SK-N-SH treated with all-trans-retinoic acid at 6 μM for 48 hours (cell line): ENCODE data around the gene TAS2R42.

Experiments
- ARNTL ChIP-seq: fragments of 450-650 bp; formaldehyde crosslinking; IDR thresholded peaks from 2 replicates; pipeline ENCODE4 v1.5.0; 2020; ENCODE audit warnings: low read depth, mild to moderate bottlenecking, moderate library complexity, borderline replicate concordance
- BACH2 ChIP-seq: fragments of 250-450 bp; sonication (Bioruptor Pico); IDR thresholded peaks from 2 replicates; pipeline ENCODE4 v1.9.0; 2021; ENCODE audit warnings: mild to moderate bottlenecking, borderline replicate concordance
- CSDC2 ChIP-seq: fragments of 250-450 bp; sonication (Bioruptor Pico); IDR thresholded peaks from 2 replicates; pipeline ENCODE4 v1.5.0; 2020; ENCODE audit warnings: mild to moderate bottlenecking, moderate library complexity
- ESRRG ChIP-seq: fragments of 250-450 bp; sonication (Bioruptor Pico); IDR thresholded peaks from 2 replicates; pipeline ENCODE4 v1.6.1; 2021; ENCODE audit warnings: mild to moderate bottlenecking
- OSR1 ChIP-seq: fragments of 250-450 bp; sonication (Bioruptor Pico); IDR thresholded peaks from 2 replicates; pipeline ENCODE4 v1.8.0; 2022; ENCODE audit warnings: moderate library complexity, mild to moderate bottlenecking, inconsistent platforms
- RARB ChIP-seq: fragments of 250-450 bp; sonication (Bioruptor Pico); IDR thresholded peaks from 2 replicates; pipeline ENCODE4 v1.8.0; 2021; ENCODE audit warnings: mild to moderate bottlenecking, moderate library complexity
- TOX ChIP-seq: fragments of 250-450 bp; sonication (Bioruptor Pico); IDR thresholded peaks from 2 replicates; pipeline ENCODE4 v1.8.0; 2021; ENCODE audit warnings: mild to moderate bottlenecking, moderate library complexity, borderline replicate concordance
- ZC3H10 ChIP-seq: fragments of 250-450 bp; sonication (Bioruptor Pico); IDR thresholded peaks from 2 replicates; pipeline ENCODE4 v1.5.1; 2021; ENCODE audit warnings: mild to moderate bottlenecking, moderate library complexity
- ZFP3 ChIP-seq: fragments of 250-450 bp; sonication (Bioruptor Pico); IDR thresholded peaks from 2 replicates; pipeline ENCODE4 v1.5.0; 2020; ENCODE audit warnings: mild to moderate bottlenecking, moderate library complexity
- ZFP30 ChIP-seq: fragments of 450-650 bp; formaldehyde crosslinking; IDR thresholded peaks from 2 replicates; pipeline ENCODE4 v1.5.0; 2022; ENCODE audit warnings: mild to moderate bottlenecking, moderate library complexity
- ZNF8 ChIP-seq: fragments of 450-650 bp; formaldehyde crosslinking; IDR thresholded peaks from 2 replicates; pipeline ENCODE4 v1.5.0; 2020; ENCODE audit warnings: mild to moderate bottlenecking, moderate library complexity
- TF ChIP-seq, protein P1 (sequence below): fragments of 250-450 bp; sonication (Bioruptor Pico); IDR thresholded peaks from 2 replicates; pipeline ENCODE4 v1.8.0; 2020; ENCODE audit warnings: mild to moderate bottlenecking, moderate library complexity, borderline replicate concordance
- TF ChIP-seq, protein P2 (sequence below): fragments of 250-450 bp; sonication (Bioruptor Pico); IDR thresholded peaks from 2 replicates; pipeline ENCODE4 v1.8.0; 2021; ENCODE audit warnings: low read depth, mild to moderate bottlenecking, moderate library complexity, borderline replicate concordance

DNA sequence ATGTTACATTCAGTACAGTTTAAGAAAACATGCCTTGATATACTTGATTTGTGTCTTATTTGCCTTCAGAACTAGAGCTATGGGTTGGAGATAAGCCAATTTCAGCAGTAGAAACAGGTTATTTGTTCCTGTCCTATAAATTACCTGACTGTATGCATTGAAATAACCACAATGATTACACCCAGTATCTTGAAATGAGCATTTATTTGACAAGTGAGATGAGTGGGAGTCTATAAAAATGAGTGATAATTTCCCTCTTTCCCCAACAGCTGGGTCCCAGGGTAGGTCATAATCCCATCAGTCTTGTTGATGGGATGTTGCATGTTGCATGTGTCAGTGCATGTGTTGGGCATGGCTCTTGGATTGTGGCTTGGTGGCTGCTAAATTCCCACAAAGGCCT is 3.7 kb downstream of the TAS2R42 start:
- no peak for TF ChIP-seq ZNF8 (CRISPR knock-in tag)
- TF ChIP-seq, protein P1, sequence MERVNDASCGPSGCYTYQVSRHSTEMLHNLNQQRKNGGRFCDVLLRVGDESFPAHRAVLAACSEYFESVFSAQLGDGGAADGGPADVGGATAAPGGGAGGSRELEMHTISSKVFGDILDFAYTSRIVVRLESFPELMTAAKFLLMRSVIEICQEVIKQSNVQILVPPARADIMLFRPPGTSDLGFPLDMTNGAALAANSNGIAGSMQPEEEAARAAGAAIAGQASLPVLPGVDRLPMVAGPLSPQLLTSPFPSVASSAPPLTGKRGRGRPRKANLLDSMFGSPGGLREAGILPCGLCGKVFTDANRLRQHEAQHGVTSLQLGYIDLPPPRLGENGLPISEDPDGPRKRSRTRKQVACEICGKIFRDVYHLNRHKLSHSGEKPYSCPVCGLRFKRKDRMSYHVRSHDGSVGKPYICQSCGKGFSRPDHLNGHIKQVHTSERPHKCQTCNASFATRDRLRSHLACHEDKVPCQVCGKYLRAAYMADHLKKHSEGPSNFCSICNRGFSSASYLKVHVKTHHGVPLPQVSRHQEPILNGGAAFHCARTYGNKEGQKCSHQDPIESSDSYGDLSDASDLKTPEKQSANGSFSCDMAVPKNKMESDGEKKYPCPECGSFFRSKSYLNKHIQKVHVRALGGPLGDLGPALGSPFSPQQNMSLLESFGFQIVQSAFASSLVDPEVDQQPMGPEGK (CRISPR knock-in tag), result no peak
- no peak for TF ChIP-seq CSDC2 (CRISPR knock-in tag)
- no peak for TF ChIP-seq ZFP30 (CRISPR knock-in tag)
- TF ChIP-seq ZFP3, result no peak
- TF ChIP-seq ARNTL, result no peak
- no peak for TF ChIP-seq TOX (CRISPR knock-in tag)
- TF ChIP-seq BACH2, result no peak
- TF ChIP-seq ZC3H10 (CRISPR knock-in tag), result no peak
- no peak for TF ChIP-seq OSR1 (CRISPR knock-in tag)
- TF ChIP-seq, protein P2, sequence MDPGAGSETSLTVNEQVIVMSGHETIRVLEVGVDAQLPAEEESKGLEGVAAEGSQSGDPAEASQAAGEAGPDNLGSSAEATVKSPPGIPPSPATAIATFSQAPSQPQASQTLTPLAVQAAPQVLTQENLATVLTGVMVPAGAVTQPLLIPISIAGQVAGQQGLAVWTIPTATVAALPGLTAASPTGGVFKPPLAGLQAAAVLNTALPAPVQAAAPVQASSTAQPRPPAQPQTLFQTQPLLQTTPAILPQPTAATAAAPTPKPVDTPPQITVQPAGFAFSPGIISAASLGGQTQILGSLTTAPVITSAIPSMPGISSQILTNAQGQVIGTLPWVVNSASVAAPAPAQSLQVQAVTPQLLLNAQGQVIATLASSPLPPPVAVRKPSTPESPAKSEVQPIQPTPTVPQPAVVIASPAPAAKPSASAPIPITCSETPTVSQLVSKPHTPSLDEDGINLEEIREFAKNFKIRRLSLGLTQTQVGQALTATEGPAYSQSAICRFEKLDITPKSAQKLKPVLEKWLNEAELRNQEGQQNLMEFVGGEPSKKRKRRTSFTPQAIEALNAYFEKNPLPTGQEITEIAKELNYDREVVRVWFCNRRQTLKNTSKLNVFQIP (CRISPR knock-in tag), result no peak
- no peak for TF ChIP-seq RARB
- TF ChIP-seq ESRRG (CRISPR knock-in tag), result no peak
